ENCODE data around the gene TEAD1. TPM values are rescaled to one million over a fixed set of nuclear protein-coding genes. Genes with fewer than 3 reads are reported as not detected.

TEAD1 gene
- total and polyA plus RNA-seq, 4 donors: 9.1 to 38.4 (median 10.7) TPM

- no peak overlapping the region for H3K9ac ChIP-seq (ENCODE audit: low read depth in 1 of 2, low read length in 2 of 2)
- H3K27ac ChIP-seq (ENCODE audit: low read depth in 1 of 2, low read length in 2 of 2): no peak overlapping the region
- no peaks in the 10 kb centered on the region for H3K36me3 ChIP-seq (ENCODE audit: control insufficient read depth in 4 of 4, insufficient read depth in 3 of 4, low read depth in 1 of 4, low read length in 3 of 4)
- DNase-seq (ENCODE audit: low spot score): no peak
- no peak for TF ChIP-seq SP1 (IDR thresholded peaks at IDR 0.05)
- no peak for TF ChIP-seq NR2F2 (IDR thresholded peaks at IDR 0.05)
- no peak for TF ChIP-seq YY1 (IDR thresholded peaks at IDR 0.05)
- TF ChIP-seq REST (IDR thresholded peaks at IDR 0.05): no peak
- TF ChIP-seq TAF1 (conservative IDR thresholded peaks at IDR 0.05): no peak
- no peak for TF ChIP-seq RAD21 (IDR thresholded peaks at IDR 0.05)
- TF ChIP-seq EGR1 (IDR thresholded peaks at IDR 0.05; ENCODE audit: low read depth in 2 of 2): no peak
- TF ChIP-seq GABPA (IDR thresholded peaks at IDR 0.05 in 1 of 2, conservative IDR thresholded peaks at IDR 0.05 in 1 of 2): no peak
- no peak for TF ChIP-seq HNF4G (IDR thresholded peaks at IDR 0.05)
- no peak for TF ChIP-seq MAX (IDR thresholded peaks at IDR 0.05)
- no peak for TF ChIP-seq RXRA (IDR thresholded peaks at IDR 0.05)
- no peak for TF ChIP-seq ATF3 (IDR thresholded peaks at IDR 0.05)
- no peak for TF ChIP-seq FOXA1 (IDR thresholded peaks at IDR 0.05)
- no peak for TF ChIP-seq JUND (IDR thresholded peaks at IDR 0.05)
- TF ChIP-seq FOXA2 (IDR thresholded peaks at IDR 0.05): no peak
- no peak for TF ChIP-seq ZBTB33 (IDR thresholded peaks at IDR 0.05)
- H3K9me3 ChIP-seq (ENCODE audit: control insufficient read depth in 4 of 4, low read length in 3 of 4): no peaks in the 10 kb centered on the region
- H3K4me1 ChIP-seq (ENCODE audit: control insufficient read depth in 4 of 4, insufficient read depth in 4 of 4, low read length in 3 of 4): peaks cover 0 to 3% (median 0%) of the 10 kb centered on the region in 4 donors
- H3K27me3 ChIP-seq (ENCODE audit: control insufficient read depth in 4 of 4, insufficient read depth in 4 of 4, low read length in 3 of 4): no peaks in the 10 kb centered on the region
- no peak overlapping the region for H3K4me3 ChIP-seq (ENCODE audit: low read depth in 1 of 3, low read length in 3 of 3)
- WGBS: 90% methylated on average over 1 of the region's 1 CpG
Observed at GRCh38 chr11:12968101-12968500, 293.9 kb downstream of the TEAD1 start.

GRCh38 chr11:12968826-12969225 lies 294.6 kb downstream of the TEAD1 start:
- Histone ChIP-seq H3K4me1 (ENCODE audit: control insufficient read depth in 4 of 4, insufficient read depth in 4 of 4, low read length in 3 of 4) (peaks cover 0 to 3% (median 0%) of the 10 kb centered on the region in 4 donors), H3K9me3 (ENCODE audit: control insufficient read depth in 4 of 4, low read length in 3 of 4) (no peaks in the 10 kb centered on the region), H3K4me3 (ENCODE audit: low read depth in 1 of 3, low read length in 3 of 3) (no peak overlapping the region), H3K9ac (ENCODE audit: low read depth in 1 of 2, low read length in 2 of 2) (no peak overlapping the region), H3K27me3 (ENCODE audit: control insufficient read depth in 4 of 4, insufficient read depth in 4 of 4, low read length in 3 of 4) (no peaks in the 10 kb centered on the region), H3K36me3 (ENCODE audit: control insufficient read depth in 4 of 4, insufficient read depth in 3 of 4, low read depth in 1 of 4, low read length in 3 of 4) (no peaks in the 10 kb centered on the region), H3K27ac (ENCODE audit: low read depth in 1 of 2, low read length in 2 of 2) (no peak overlapping the region)
- WGBS: 94% methylated on average over 6 of the region's 6 CpGs
- DNase-seq (ENCODE audit: low spot score): no peak
- TF ChIP-seq HNF4A (conservative IDR thresholded peaks at IDR 0.05): no peak
- no peak for TF ChIP-seq YY1 (IDR thresholded peaks at IDR 0.05)
- TF ChIP-seq RAD21 (IDR thresholded peaks at IDR 0.05): no peak
- TF ChIP-seq MAX (IDR thresholded peaks at IDR 0.05): no peak
- no peak for TF ChIP-seq CTCF (IDR thresholded peaks at IDR 0.05; ENCODE audit: low read depth, low read length, missing input control)
- TF ChIP-seq RXRA (IDR thresholded peaks at IDR 0.05): no peak
- TF ChIP-seq EGR1 (IDR thresholded peaks at IDR 0.05; ENCODE audit: low read depth in 2 of 2): no peak
- TF ChIP-seq JUND (IDR thresholded peaks at IDR 0.05): no peak
- no peak for TF ChIP-seq TAF1 (conservative IDR thresholded peaks at IDR 0.05)
- no peak for TF ChIP-seq HNF4G (IDR thresholded peaks at IDR 0.05)

Data from liver (tissue), 9 donors.